Glutamatergic neuron (in vitro differentiated cells): ENCODE results near the gene LATS2. TPM values are rescaled to one million over a fixed set of nuclear protein-coding genes. Genes with fewer than 3 reads are reported as not detected.

Experiments used
- DNase-seq: peaks from one replicate; pipeline ENCODE4 v3.0.0; 2022
- H3K27ac Mint-ChIP-seq: one replicate; pipeline ENCODE4 v1.8.0; 2020; ENCODE audit warnings: mild to moderate bottlenecking, mixed read lengths, inconsistent platforms; ENCODE audit not compliant: unreplicated experiment
- H3K27me3 Mint-ChIP-seq: one replicate; pipeline ENCODE4 v1.8.0; 2020; ENCODE audit warnings: mild to moderate bottlenecking, moderate library complexity, mixed read lengths, inconsistent platforms; ENCODE audit not compliant: unreplicated experiment
- H3K36me3 Mint-ChIP-seq: one replicate; pipeline ENCODE4 v1.8.0; 2020; ENCODE audit warnings: mild to moderate bottlenecking, mixed read lengths, inconsistent platforms; ENCODE audit not compliant: unreplicated experiment
- H3K4me1 Mint-ChIP-seq: one replicate; pipeline ENCODE4 v1.8.0; 2020; ENCODE audit warnings: mild to moderate bottlenecking, low read depth, mixed read lengths, inconsistent platforms; ENCODE audit not compliant: unreplicated experiment
- H3K4me3 Mint-ChIP-seq: one replicate; pipeline ENCODE4 v1.8.0; 2020; ENCODE audit warnings: mild to moderate bottlenecking, mixed read lengths, inconsistent platforms; ENCODE audit not compliant: unreplicated experiment
- H3K9me3 Mint-ChIP-seq: one replicate; pipeline ENCODE4 v1.8.0; 2020; ENCODE audit warnings: mild to moderate bottlenecking, moderate library complexity, mixed read lengths, inconsistent platforms; ENCODE audit not compliant: unreplicated experiment
- CTCF ChIP-seq: fragments of 200-600 bp; sonication (generic); IDR thresholded peaks from one replicate; pipeline ENCODE4 v1.5.0; 2021; ENCODE audit not compliant: partially characterized antibody, unreplicated experiment
- total RNA-seq: library from RNA; stranded (reverse); fragmentation: NEBNext Ultra II Directional; extraction: Animal tissue kit (Norgen Biotek cat#: 25700); gene quantifications from one replicate; pipeline ENCODE4 v1.2.1, GENCODE V29; 2021; ENCODE audit not compliant: unreplicated experiment

Gene LATS2
- total RNA-seq, 1 donor from 2014 or later = 2.2 TPM

- Mint-ChIP-seq H3K9me3 (peaks cover 5% of the 10 kb centered on the region), H3K27ac (no peak overlapping the region), H3K4me1 (peaks cover 9% of the 10 kb centered on the region), H3K27me3 (peaks cover 4% of the 10 kb centered on the region), H3K36me3 (no peaks in the 10 kb centered on the region), H3K4me3 (no peak overlapping the region)
- no peak for TF ChIP-seq CTCF
- no peak for DNase-seq
Observed at GRCh38 chr13:20993661-20994440, 67.5 kb downstream of the LATS2 start.

GRCh38 chr13:20993211-20993610, 68.2 kb downstream of the LATS2 start:
- peaks cover 9% of the 10 kb centered on the region for H3K4me1 Mint-ChIP-seq

GRCh38 chr13:20991741-20992520, 69.5 kb downstream of the LATS2 start:
- peaks cover 4% of the 10 kb centered on the region for H3K4me1 Mint-ChIP-seq
- no peaks in the 10 kb centered on the region for H3K36me3 Mint-ChIP-seq
- no peak overlapping the region for H3K27ac Mint-ChIP-seq
- TF ChIP-seq CTCF = no peak
- H3K4me3 Mint-ChIP-seq = no peak overlapping the region
- peaks cover 5% of the 10 kb centered on the region for H3K9me3 Mint-ChIP-seq
- DNase-seq = no peak
- peaks cover 4% of the 10 kb centered on the region for H3K27me3 Mint-ChIP-seq

More at GRCh38 chr13:20993211-20993610, 68.2 kb downstream of the LATS2 start:
- DNase-seq = no peak
- Mint-ChIP-seq H3K27me3 (peaks cover 4% of the 10 kb centered on the region), H3K4me3 (no peak overlapping the region), H3K9me3 (peaks cover 5% of the 10 kb centered on the region), H3K27ac (no peak overlapping the region), H3K36me3 (no peaks in the 10 kb centered on the region)
- TF ChIP-seq CTCF = no peak

GRCh38 chr13:20990910-20991525, 70.4 kb downstream of the LATS2 start:
- Mint-ChIP-seq H3K36me3 (no peaks in the 10 kb centered on the region), H3K4me3 (no peak overlapping the region), H3K27me3 (peaks cover 4% of the 10 kb centered on the region), H3K27ac (no peak overlapping the region), H3K4me1 (peaks cover 4% of the 10 kb centered on the region), H3K9me3 (peaks cover 5% of the 10 kb centered on the region)
- no peak for DNase-seq
- TF ChIP-seq CTCF = no peak
